ENCODE results near the gene LINGO1.

Gene LINGO1

DNA sequence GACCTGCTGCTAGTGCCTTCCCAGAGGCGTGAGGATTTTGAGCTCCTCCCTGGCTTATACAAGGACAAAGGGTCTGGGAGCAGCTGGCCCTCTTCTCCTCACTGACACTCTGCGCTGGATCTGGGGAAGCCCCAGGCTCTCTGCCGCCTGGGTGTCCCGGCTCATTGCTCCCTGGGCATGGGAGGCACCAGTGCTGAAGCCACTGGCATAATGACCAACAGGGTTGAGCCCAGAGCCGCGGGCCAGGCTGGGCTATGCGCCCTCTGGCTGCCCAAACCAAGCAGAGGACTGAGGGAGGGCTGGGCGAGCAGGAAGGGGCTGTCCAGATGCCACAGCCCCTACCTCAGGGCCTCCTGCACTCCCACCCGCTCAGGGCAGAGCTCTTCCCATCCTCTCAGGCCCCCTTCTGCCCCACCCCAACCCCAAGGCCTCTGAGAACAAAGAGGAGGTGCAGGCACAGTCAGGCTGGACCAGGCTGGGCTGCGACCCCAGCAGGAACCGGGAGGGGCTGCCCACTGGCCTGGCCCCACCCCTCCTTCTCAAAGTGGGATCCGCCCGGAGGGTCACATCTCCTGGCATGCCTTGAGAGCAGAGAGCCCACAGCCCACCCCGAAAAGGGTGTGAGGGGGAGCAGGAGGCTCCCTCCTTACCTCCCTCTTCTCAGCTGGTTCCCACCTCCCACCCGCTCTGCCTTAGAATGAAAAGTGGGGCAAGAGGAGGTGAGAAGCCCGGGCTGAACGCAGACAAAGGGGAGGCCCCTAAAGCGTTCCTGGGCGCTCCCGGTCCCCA is 1.6 kb downstream of the LINGO1 start:
- DNase-seq = no peak

DNA sequence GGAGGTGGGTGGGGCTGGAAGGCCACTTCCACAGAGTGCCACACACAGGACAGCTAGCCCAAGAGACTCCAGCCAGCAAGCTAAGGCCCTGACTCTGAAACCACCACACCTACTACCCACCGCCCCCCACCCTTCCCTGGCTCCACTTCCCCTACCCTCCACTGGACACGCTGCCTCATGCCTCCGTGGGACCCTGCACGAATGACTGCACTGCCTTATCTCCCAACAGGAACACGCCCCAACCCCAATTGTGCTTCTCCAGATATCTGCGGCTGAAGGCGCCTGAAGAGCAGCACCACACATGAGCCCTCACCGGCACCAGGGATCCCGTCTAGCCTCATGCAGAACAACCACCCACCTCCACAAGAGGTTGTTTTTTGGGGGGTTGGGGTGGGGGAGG is 2.7 kb downstream of the LINGO1 start:
- no peak for DNase-seq

DNA sequence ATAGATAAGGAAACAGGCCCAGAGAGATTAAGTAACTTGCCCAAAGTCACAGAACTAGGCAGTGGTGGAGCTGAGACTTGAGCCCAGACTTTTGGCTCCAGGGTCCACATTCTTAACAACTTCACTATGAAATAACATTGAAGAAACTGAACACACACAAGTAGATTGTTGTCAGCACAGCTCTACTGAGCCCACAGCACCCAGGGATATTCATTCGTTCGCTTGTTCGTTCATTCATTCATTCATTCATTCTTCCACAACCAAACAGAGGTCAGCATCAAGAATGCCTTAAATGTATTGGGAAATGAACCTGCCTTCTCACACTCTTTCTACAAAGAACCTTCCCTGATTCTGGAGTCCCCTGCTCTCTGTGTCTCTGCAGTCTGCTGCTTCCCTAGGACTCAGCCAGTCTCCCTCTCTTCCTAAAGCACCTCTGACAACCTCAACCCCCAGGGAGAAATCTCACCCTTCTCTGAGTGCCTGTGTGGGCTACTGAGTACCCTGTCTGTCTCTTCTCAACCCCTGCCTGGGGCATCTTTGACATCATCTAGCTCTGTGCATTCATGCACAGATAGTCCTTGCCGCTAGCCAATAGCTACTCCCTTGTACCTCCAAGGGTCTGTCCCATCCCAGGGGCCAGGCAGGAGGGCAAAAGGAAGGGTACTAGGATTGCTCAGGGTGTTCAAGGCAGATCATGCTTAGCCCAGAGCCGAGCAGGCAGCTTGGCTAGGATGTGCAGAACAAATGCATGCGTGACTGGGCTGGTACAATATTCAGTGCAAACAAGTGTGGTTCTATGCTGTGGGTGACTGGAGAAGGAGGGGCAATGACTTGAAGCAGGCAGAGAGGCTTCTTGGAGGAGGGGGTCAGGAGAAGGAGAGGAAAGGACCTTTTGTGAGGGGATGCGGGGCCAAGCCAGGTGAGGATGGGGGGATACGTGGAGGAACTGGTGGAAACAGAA is 3.4 kb downstream of the LINGO1 start:
- DNase-seq = no peak

DNA sequence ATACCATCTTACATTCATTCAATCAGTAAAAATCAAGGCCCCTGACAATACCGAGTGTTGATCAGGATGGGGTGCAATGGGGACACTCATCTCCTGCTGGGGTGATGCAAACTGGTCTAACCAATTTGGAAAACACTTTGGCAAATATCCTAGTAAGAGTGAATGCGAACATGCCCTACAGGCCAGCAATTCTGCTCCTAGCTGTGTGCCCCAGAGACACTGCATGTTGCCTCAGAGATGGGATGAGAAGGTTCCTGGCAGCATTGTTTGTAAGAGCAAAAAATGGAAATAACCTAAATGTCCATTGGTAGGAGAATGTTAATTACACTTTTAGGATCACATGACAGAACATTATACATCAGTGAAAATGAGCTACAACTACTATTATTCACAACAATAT is 4.7 kb downstream of the LINGO1 start:
- DNase-seq = no peak

DNA sequence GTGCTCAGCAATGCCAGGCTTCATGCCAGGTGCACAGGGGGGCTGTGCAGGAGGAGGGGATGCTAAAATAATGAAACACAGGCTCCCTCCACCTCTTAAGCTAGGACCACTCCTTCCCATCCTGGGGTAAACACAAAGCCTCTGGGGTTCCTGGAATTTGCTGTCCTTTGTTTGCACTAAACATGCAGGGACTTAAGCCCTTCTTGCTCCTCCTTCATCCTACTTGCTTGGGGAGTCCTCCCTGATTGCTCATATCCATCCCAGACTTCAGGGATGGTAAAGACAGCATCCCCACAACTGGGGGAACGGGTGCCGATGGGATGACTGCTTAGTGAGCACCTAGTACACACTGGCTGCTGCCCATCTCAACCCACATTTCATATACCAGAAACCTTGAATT is 5.1 kb downstream of the LINGO1 start:
- DNase-seq = no peak

DNA sequence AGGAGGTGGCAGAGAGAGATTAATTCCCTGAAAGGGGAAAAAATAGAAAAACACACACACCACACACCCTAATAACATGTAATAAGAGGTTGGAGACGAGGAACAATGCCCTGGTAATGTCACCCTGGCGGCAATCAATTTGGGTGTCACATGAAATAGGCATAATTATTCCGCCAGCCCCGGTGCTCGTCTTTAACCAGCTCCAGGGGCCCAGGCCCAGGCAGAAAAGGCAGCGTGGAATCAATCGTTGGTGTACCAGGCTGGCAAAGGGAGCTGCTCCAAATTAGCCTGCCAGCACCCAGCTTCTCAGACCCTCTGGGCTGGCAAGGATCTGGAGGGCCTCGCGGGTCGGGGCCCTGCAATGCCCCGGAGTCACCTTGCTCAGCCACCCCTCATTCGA is 5.6 kb downstream of the LINGO1 start:
- DNase-seq = no peak

DNA sequence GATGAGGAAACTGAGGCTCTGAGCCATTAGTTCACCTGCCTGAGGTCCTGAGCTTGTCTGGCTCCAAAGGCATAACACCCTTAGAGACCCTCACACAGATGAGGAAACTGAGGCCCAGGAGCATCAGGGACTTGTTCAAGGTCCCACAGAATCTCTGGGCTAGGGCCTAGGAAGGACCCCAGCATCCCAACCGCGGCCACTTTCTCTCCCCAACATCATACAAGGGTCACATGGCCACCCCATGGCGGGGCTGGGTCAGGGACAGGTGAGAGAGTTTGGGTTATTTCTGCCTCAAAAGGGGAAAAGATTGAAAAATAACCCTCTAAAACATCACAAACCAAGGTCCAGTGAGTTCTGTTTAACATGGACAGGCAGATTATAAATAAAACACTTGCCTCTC is 6.7 kb downstream of the LINGO1 start:
- no peak for DNase-seq

DNA sequence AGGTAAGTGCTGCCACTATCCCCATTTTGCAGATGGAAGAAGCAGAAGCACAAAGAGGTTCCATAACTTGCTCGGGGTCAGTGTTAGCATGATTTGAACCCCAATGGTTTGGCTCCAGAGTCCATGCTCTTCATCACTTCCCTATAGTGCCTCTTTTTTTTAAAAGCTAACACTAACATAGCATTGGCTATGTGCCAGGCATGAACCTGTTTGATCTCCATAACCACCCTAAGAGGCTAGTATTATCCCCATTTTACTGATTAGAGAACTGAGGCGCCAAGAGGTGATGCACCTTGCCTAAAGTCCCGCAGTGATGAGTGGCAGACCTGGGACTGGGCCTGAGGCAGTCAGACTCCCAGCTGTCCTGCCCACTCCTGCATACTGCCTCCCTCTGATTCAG is 7.3 kb downstream of the LINGO1 start:
- no peak for DNase-seq

DNA sequence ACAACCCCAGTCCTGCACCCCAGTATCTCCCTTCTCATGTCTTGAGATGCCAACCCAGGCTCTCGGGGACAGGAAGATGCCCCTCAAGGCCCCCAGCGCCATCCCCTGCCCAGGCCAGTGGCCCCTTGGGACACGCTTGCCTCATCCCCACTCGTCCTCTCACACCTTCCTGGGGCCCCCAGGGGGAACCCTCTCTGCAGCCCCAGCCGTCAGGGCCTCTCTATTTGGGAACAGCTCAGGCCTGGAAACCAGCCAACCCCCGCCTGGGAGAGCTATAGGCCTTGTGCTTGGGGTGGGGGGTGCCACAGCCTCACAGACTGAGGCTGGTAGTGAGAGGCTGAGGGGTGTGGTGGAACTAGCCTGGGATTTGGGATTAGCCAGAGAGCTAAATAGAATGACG is 7.8 kb downstream of the LINGO1 start:
- DNase-seq = no peak

DNA sequence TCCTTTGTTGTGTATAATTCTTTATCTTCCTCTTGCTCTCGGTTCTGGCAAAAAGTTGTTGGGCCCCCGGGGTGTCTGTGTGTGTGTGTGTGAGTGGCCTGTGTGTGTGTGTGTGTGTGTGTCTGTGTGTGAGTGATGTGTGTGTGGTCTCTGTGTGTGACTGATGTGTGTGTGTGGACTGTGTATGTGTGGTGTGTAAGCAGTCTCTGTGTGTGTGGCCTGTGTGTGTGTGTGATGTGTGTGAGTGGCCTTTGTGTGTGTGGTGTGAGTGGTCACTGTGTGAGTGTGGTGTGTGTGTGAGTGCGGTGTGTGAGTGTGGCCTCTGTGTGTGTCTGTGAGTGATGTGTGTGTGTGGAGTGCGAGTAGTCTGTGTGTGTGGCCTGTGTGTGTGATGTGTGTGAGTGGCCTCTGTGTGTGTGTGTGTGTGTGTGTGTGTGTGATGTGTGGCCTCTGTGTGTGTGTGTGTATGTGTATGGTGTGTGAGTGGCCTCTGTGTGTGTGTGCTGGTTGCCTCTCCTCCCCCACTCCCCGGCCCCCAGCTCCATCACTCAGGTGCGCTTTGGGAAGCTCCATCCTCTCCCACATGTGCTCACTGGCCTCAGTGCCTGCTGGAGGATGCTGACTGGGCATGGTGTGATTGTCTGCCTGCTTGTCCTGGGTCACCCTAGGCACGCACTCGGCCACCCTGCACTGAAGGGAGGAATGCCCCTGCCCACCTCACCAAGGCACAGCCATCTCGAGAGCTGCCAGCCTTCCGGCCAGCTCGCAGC is 8.8 kb downstream of the LINGO1 start:
- DNase-seq = no peak

DNA sequence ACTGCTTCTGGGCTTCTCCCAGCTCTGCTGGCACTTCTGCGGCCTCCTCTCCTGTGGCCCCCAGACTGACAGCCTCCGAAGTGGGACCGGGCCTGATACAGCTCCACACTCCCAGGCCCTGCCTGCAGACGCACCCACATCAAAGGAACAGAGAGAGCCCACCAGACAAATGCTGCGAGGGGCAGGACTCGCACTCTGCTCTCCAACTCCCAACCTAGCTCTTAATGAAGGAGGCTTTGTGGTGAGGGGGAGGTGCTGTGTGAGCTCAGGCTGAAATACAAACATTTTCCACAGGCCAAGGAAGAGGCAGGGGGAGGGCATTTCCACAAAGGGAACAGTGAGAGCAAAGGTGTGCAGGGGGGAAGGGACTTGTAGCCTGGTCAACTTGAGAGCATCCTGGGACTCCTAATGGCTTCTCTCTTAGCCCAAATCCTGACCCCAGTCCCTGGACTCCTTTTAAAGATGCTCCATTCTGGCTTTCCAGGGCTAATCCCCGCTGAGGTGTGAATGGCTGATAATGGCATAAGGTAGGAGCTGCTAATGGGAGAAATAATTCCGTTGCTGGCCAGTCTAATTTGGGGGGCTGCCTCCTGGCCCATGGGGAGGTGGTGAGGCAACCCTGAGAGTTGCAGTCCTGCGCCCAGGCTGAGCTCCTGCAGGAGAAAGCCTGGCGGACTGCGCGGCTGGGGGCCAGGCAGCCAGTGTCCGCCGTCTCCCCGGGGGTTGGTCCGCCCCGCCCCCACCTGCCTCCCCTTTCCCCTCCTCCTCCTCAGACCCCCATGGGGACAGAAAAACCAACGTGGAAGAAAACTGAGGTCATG is 9.6 kb downstream of the LINGO1 start:
- DNase-seq = no peak

DNA sequence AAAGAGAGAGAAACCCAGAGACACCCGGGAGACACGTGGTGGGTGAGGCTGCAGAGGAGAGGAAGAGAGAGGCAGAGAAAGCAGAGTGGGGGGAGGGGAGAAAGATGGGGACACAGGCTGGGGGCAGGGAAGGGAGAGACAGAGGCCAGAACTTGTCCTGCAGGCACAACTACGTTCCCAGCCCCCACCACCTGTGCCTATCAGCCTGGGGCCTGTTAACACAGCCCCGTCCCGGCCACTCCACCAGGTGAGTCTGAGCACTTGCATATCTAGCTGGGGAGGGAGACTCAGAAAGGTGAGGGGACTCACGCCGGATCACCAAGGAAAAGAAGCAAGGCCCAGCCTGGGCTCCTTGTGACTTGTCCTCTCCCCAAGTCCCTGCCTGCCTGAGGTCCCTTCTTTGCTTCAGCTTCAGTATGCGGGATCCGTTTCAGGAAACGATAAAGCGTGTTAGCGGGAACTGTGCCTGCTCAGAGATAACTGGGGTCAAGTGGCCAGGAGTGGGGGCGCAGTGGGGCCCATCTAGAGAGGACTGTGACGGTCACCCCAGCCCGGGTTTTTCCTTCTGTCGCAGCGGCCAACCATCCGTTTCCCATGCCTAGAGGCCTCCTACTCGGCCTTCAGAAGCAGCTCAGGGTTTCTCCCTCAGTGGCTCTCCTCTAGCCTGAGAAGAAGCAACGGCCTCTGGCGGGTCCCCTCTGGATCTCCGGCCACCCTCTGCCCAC is 10.3 kb downstream of the LINGO1 start:
- DNase-seq = no peak

DNA sequence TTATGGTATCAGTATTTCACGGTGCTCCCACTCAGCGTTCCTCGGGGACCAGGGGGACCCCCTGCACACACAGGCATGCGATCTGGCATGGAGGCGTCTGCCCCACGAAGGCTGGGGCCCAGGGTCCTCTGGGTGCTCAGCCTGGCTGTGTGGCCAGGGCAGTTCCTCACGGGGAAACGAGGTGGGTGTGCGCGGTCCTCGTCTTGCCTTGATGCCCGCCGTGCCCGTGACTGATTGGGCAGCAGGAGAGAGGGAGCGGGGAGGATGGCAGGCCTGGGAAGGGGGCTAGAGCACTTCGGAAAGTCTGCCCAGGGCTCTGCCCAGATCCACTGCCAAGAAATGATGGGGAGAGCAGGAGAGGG is 10.9 kb downstream of the LINGO1 start:
- DNase-seq = no peak

DNA sequence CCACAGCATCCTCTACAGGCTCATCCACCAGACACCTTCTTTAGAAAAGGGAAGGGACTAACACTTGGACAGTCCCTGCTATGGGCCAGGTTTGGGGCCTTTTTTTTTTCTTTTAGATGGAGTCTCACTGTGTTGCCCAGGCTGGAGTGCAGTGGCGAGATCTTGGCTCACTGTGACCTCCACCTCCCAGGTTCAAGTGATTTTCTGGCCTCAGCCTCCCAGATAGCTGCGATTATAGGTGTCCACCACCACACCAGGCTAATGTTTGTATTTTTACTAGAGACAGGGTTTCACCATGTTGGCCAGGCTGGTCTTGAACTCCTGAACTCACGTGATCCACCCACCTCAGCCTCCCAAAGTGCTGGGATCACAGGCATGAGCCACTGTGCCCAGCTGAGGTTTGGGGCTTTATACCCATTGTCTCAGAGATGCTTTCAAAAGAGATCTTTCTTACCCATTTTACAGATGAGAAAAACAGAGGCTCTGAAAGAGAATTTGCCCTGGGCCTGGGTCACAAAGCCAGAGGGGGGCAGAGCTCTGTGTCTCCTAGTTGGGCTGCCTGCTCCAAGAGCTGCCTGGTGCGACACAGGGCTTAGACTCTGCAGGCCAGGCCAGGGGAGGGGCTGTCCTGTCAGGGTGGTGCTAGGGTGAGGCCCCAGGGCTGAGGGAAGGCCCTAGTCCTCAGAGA is 11.6 kb downstream of the LINGO1 start:
- no peak for DNase-seq

DNA sequence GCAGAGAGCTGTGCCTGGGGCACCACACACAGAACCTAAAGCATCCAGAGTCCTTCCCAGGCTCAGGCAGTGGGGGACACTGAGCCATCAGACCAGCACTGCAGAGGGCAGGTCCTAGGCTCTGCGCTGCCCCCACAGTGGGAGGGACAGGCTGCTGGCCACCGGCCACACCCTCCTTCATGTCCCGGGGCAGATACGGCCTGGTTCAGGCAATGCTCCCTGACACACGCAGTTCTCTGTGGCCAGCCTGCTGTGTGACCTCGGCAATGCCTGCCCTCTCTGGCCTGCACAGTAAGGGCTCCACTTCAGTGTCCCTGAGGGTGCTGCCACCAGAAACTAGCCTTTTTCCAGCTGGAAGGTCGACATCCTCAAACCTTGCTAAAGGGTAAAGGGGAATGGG is 12.4 kb downstream of the LINGO1 start:
- DNase-seq = no peak

DNA sequence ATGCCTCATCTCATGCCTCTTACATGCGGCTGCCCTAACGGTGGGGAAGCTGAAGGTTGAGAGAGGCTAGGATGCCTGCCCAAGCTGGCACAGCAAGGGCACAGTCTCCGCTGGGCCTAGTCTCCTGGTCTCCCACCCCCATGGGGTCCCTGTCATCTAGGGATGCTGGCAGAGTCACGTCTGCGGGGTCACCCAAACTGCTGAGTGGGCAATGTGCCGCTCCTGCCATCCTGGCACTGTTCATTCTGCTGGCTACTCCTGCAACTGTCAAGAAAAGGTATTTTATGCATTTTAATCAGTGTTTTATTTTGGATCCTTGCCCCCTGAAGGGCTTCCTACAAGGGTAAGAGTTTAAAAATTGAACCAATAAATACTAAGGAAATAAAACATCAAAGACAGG is 12.8 kb downstream of the LINGO1 start:
- no peak for DNase-seq

DNA sequence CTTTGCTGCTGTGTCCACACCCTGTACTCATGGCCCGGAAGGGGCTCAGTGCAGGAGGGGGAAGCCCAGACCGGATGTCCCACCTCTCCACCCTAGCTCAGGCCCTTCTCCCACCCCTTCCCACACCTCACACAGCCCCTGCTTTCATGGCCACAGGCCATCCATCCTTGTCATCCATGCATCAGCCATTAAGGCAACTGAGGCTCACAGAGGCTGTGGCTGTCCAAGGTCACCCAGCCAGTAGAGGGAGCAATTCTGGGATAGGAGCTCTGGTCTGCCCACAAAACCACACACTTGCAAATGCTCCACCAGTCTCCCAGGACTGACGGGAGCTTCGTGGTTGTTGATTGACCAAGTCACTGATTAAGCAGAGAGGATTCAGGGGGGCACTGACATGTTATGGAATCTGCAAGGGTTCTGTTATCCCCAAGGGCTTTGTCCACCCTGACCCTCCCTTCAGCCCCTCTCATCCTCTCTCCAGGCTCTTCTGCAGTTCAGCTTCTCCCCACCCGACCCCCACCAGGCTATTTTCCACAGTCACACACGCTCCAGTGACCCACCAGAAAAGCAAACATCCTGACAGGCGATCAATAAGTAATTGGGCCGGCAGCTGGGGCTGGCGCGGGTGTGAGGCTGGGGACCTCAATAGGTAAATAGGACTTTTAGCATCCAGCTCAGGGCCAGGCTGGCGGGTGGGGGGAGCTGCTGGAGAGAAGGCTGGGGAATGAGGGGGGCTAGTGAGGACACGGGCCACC is 15.1 kb downstream of the LINGO1 start:
- DNase-seq = no peak

DNA sequence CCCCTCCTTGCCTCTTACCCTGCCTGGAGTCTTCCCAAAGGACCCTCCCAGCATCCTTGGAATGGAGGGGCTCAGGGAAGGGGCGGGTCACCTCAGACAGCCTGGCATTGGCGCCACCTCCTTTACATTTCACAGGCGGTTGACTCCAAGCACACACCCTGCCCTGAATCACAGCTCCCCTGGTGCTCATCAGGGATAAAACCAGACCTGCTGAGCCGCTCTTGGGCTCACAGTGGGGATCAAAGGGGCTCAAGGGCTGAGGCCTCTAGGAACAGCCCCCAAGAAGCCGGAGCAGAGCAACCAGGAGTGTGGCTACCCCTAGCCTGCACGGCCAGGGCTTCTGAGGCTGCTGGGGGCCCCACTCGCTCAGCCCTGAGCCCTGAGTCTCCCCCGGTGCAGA is 16.6 kb downstream of the LINGO1 start:
- no peak for DNase-seq

DNA sequence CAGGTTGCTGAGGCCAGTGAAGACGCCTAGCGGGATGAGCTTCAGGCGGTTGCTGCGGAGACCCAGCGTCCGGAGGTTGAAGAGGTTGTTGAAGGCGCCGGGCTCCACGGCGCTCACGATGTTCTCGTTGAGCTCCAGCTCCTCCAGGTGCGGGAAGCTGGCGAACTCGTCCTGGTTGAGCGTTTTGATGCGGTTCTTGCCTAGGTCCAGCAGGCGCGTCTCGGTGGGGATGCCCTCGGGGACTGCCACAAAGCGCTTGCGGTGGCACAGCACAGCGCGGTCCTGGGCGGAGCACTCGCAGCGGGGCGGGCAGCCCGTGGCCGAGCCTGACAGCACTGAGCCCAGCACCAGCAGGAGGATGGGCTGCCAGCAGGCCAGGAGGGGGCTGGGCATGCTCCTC is 17.2 kb downstream of the LINGO1 start:
- DNase-seq = no peak

DNA sequence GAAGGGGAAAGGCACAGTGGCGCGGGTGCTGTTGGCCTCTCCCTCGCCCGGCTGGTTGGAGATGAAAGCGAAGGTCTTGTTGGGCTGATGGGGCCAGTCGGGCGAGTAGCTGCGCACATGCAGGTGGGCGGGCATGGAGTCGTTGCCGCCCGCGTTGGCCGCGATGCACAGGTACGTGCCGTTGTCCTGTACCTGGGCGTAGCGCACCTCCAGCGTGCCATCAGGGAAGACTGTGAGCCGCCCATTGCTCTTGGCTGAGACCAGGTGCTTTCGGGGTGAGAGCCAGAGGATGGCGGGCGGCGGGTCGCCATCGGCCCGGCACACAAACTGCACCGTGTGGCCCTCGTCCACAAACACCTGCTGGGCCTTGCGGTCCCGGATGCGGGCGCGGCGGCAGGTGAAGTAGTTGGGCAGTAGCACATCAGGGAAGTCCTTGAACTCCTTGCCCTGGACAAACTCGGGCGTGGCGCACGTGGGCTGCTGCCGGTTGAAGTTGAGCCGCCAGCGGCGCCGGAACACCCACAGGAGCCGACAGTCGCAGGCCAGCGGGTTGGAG is 18.4 kb downstream of the LINGO1 start:
- DNase-seq = no peak
